ENCODE results near the gene ZNF436. TPM values are rescaled to one million over a fixed set of nuclear protein-coding genes. Genes with fewer than 3 reads are reported as not detected.

The ZNF436 gene
- total and polyA plus RNA-seq, 9 of the 15 experiments (the other 6 are each of a cell fraction or from before 2014, with no cell fraction given) = 2.1 to 11.3 (median 6.8) TPM

DNA sequence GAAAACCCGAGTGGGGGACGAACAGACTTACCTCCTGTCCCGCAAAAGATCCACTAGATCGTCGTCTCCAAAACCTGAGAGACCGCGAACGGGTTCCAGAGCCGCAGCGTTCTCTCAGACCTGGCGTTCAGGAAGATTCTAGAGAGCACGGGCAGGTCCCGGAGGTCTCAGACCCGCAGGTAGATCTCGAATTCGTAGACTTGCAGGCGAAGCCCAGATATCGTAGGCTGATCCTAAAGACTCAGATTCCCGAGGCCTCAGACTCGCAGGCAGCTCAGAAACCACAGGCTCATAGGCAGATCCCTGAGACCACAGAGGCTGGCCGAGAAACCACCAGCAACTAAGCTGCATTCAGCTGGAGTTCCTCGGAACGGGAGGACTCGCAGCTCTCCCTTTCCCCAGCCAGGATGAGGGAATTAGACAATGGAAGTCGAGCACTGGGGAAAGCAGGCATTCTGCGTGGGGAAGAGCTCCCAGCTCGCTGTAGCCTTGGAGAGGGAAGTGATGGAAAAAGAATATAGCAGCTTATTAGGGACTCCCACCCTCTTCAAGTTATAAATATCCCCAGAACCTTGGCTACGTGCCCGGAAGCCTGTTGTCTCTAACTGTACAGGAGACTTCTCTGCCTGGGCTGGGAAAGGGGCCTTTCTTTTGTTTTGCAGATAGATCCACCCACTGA is at the start of gene ZNF436 (continued):
- TF ChIP-seq, protein P1, sequence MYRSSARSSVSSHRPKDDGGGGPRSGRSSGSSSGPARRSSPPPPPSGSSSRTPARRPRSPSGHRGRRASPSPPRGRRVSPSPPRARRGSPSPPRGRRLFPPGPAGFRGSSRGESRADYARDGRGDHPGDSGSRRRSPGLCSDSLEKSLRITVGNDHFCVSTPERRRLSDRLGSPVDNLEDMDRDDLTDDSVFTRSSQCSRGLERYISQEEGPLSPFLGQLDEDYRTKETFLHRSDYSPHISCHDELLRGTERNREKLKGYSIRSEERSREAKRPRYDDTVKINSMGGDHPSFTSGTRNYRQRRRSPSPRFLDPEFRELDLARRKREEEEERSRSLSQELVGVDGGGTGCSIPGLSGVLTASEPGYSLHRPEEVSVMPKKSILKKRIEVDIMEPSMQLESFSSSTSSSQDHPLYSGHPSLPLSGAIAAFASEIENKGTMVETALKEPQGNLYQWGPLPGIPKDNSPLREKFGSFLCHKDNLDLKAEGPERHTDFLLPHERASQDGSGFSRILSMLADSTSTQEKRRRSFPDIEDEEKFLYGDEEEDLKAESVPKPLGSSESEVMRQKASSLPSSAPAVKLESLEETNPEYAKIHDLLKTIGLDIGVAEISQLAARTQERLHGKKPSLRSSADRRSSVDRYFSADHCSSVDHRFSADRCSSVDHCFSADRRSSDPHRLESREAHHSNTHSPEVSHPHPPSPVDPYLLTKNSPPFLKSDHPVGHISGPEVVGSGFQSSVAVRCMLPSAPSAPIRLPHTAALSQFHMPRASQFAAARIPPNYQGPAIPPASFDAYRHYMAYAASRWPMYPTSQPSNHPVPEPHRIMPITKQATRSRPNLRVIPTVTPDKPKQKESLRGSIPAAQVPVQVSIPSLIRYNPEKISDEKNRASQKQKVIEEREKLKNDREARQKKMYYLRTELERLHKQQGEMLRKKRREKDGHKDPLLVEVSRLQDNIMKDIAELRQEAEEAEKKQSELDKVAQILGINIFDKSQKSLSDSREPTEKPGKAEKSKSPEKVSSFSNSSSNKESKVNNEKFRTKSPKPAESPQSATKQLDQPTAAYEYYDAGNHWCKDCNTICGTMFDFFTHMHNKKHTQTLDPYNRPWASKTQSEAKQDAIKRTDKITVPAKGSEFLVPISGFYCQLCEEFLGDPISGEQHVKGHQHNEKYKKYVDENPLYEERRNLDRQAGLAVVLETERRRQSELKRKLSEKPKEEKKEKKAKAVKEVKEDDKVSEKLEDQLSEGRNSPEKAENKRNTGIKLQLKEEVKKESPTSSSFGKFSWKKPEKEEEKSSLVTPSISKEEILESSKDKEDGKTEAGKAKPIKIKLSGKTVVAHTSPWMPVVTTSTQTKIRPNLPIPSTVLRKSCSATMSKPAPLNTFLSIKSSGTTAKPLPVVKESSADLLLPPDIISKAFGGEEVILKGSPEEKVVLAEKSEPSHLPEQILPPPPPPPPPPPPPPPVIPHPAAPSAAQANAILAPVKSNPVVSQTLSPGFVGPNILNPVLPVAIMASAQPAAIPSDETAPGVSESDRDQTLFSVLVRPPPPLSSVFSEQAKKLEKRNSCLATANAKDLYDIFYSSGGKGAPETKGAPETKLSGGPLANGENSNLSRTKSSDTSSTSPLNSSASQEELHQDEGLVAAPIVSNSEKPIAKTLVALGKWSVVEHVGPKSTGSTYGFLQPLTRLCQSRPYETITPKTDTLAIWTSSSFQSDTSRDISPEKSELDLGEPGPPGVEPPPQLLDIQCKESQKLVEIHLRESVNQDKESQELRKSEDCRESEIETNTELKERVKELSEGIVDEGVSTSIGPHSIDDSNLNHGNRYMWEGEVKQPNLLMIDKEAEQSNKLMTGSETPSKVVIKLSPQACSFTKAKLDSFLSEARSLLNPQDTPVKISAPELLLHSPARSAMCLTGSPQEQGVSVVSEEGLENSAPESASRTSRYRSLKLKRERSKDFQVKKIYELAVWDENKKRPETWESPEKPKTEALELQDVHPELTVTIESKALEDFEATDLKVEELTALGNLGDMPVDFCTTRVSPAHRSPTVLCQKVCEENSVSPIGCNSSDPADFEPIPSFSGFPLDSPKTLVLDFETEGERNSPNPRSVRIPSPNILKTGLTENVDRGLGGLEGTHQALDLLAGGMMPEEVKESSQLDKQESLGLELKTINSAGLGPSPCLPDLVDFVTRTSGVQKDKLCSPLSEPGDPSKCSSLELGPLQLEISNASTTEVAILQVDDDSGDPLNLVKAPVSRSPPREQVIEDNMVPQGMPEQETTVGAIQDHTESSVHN (IDR thresholded peaks at IDR 0.05; ENCODE audit: borderline replicate concordance in 1 of 2, low read depth in 1 of 2) = no peak
- no peak for TF ChIP-seq E2F3 (CRISPR knock-in tag; IDR thresholded peaks at IDR 0.05)
- TF ChIP-seq CHD4 (IDR thresholded peaks at IDR 0.05; ENCODE audit: insufficient read depth, insufficient replicate concordance, low read depth, low read length, poor library complexity, severe bottlenecking) = no peak
- TF ChIP-seq HEY1 (CRISPR knock-in tag; IDR thresholded peaks at IDR 0.05; ENCODE audit: borderline replicate concordance) = no peak
- TF ChIP-seq ZNF766 (CRISPR knock-in tag; conservative IDR thresholded peaks at IDR 0.05) = peak; percentile 67
- TF ChIP-seq ZBTB1 (CRISPR knock-in tag; IDR thresholded peaks at IDR 0.05; ENCODE audit: borderline replicate concordance, low read depth) = peak; percentile 92
- TF ChIP-seq ETV6 (IDR thresholded peaks at IDR 0.05; ENCODE audit: borderline replicate concordance in 1 of 2, low read depth in 2 of 2, low read length in 1 of 2) = no peak
- TF ChIP-seq ETV6 (CRISPR knock-in tag; IDR thresholded peaks at IDR 0.05; ENCODE audit: borderline replicate concordance) = no peak
- no peak for TF ChIP-seq THRAP3 (IDR thresholded peaks at IDR 0.05; ENCODE audit: borderline replicate concordance)
- no peak for TF ChIP-seq NCOA4 (IDR thresholded peaks at IDR 0.05; ENCODE audit: partially characterized antibody)
- TF ChIP-seq BRCA1 (IDR thresholded peaks at IDR 0.05) = no peak
- TF ChIP-seq BRCA1 (CRISPR knock-in tag; IDR thresholded peaks at IDR 0.05) = no peak
- TF ChIP-seq HIVEP1 (CRISPR knock-in tag; IDR thresholded peaks at IDR 0.05) = no peak
- TF ChIP-seq ZNF184 (CRISPR knock-in tag; IDR thresholded peaks at IDR 0.05) = no peak
- 0 out of 2 replicates have a peak, but pooled peaks have one; percentile 16 for TF ChIP-seq HDGF (IDR thresholded peaks at IDR 0.05)
- no peak for TF ChIP-seq HNRNPUL1 (IDR thresholded peaks at IDR 0.05; ENCODE audit: low read length)
- TF ChIP-seq, protein P2, sequence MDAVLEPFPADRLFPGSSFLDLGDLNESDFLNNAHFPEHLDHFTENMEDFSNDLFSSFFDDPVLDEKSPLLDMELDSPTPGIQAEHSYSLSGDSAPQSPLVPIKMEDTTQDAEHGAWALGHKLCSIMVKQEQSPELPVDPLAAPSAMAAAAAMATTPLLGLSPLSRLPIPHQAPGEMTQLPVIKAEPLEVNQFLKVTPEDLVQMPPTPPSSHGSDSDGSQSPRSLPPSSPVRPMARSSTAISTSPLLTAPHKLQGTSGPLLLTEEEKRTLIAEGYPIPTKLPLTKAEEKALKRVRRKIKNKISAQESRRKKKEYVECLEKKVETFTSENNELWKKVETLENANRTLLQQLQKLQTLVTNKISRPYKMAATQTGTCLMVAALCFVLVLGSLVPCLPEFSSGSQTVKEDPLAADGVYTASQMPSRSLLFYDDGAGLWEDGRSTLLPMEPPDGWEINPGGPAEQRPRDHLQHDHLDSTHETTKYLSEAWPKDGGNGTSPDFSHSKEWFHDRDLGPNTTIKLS (IDR thresholded peaks at IDR 0.05; ENCODE audit: borderline replicate concordance, low read depth) = peak; percentile 12; the same call in 1 of the 2 replicates
